ENCODE data around the gene ATG7.

ATG7 gene

GRCh38 chr3:11282250-11283138, 10.3 kb downstream of the ATG7 start:
- POLR2A ChIA-PET: interaction anchor here (0.6 to 1.2 kb wide), 3 partner anchors 13 to 606 kb away, joined by 4 to 5 read pairs (median 4); no protein-coding TSS in a partner anchor
- TF ChIP-seq CTCF (IDR thresholded peaks at IDR 0.05; ENCODE audit: control extremely low read depth, extremely low read depth, low read depth, missing control alignments): no peak
- DNase-seq (ENCODE audit: extremely low spot score): no peak
- CTCF ChIA-PET: interaction anchor here (1.2 to 1.6 kb wide), 3 partner anchors 14 to 53 kb away, joined by 3 to 4 read pairs (median 4); no protein-coding TSS in a partner anchor

- TF ChIP-seq CTCF (IDR thresholded peaks at IDR 0.05; ENCODE audit: control extremely low read depth, extremely low read depth, low read depth, missing control alignments): no peak
- no peak for DNase-seq (ENCODE audit: extremely low spot score)
- ChIA-PET CTCF (interaction anchor here (1.5 to 1.6 kb wide), 2 partner anchors 19 to 52 kb away, joined by 3 to 4 read pairs; no protein-coding TSS in a partner anchor), POLR2A (interaction anchor here (0.6 kb wide), 1 partner anchor 13 kb away, joined by 5 read pairs; no protein-coding TSS in a partner anchor)
These were observed 10.9 kb downstream of the ATG7 start for GRCh38 chr3:11283139-11283475.

GRCh38 chr3:11284011-11284410, 11.8 kb downstream of the ATG7 start:
- TF ChIP-seq CTCF (IDR thresholded peaks at IDR 0.05; ENCODE audit: control extremely low read depth, extremely low read depth, low read depth, missing control alignments): no peak
- DNase-seq (ENCODE audit: extremely low spot score): no peak
- POLR2A ChIA-PET: no interaction called here
- CTCF ChIA-PET: interaction anchor here (0.9 to 1.6 kb wide), 2 partner anchors 12 to 29 kb away, joined by 3 to 4 read pairs; partner anchors contain the start of gene ATG7

GRCh38 chr3:11285471-11285870, 13.3 kb downstream of the ATG7 start:
- CTCF ChIA-PET: interaction anchor here (1.0 to 6.8 kb wide), 4 partner anchors 10 to 27 kb away, joined by 3 to 39 read pairs (median 6); partner anchors contain the start of gene ATG7
- POLR2A ChIA-PET: interaction anchor here (0.7 kb wide), 1 partner anchor 30 kb away, joined by 10 read pairs; no protein-coding TSS in a partner anchor
- no peak for TF ChIP-seq CTCF (IDR thresholded peaks at IDR 0.05; ENCODE audit: control extremely low read depth, extremely low read depth, low read depth, missing control alignments)
- DNase-seq (ENCODE audit: extremely low spot score): no peak

- CTCF ChIA-PET: interaction anchor here (0.9 to 6.8 kb wide), 6 partner anchors 9 to 47 kb away, joined by 3 to 39 read pairs (median 7); partner anchors contain the start of gene ATG7
- POLR2A ChIA-PET: interaction anchor here (2.4 kb wide), 1 partner anchor 15 kb away, joined by 8 read pairs; the partner anchor contains the start of gene ATG7
- TF ChIP-seq CTCF (IDR thresholded peaks at IDR 0.05; ENCODE audit: control extremely low read depth, extremely low read depth, low read depth, missing control alignments): no peak
- no peak for DNase-seq (ENCODE audit: extremely low spot score)
These were observed 15.2 kb downstream of the ATG7 start for GRCh38 chr3:11287404-11287803.

GRCh38 chr3:11288021-11288491, 15.9 kb downstream of the ATG7 start:
- TF ChIP-seq CTCF (IDR thresholded peaks at IDR 0.05; ENCODE audit: control extremely low read depth, extremely low read depth, low read depth, missing control alignments): no peak
- POLR2A ChIA-PET: interaction anchor here (2.4 kb wide), 1 partner anchor 16 kb away, joined by 8 read pairs; the partner anchor contains the start of gene ATG7
- CTCF ChIA-PET: interaction anchor here (0.9 to 6.8 kb wide), 8 partner anchors 8 to 50 kb away, joined by 3 to 39 read pairs (median 6); partner anchors contain the start of gene ATG7
- no peak for DNase-seq (ENCODE audit: extremely low spot score)

All from GM10248 (cell line).